Sigmoid colon (tissue), 3 donors: ENCODE data around the gene ANOS1.
"Not testable (repeated sequence)": the region's sequence is repeated elsewhere in the genome, so short reads cannot be mapped to it uniquely, and the experiment has no call there.

Experiments
- CTCF ChIP-seq, 4 experiments: fragments of 450-650 bp in 3 of 4; fragments of 200-600 bp in 1 of 4; IDR thresholded peaks; one replicate each; pipeline ENCODE4 v1.5.1; 2016 to 2019; ENCODE audit warnings: antibody characterized with exemption in 4 of 4, mild to moderate bottlenecking in 3 of 4, moderate library complexity in 2 of 4
- POLR2A ChIP-seq, 2 donors: fragments of 450-650 bp; IDR thresholded peaks; one replicate each; pipeline ENCODE4 v1.6.1; 2016; ENCODE audit warnings: antibody characterized with exemption in 2 of 2, mild to moderate bottlenecking in 2 of 2, moderate library complexity in 2 of 2

- TF ChIP-seq CTCF, POLR2A (IDR thresholded peaks at IDR 0.05): not testable (repeated sequence)
These were observed 26.8 kb upstream of the ANOS1 start for GRCh38 chrX:8758706-8759105.
